ENCODE results near the gene PHF24.

Gene PHF24

GRCh38 chr9:34963552-34963951, 5.5 kb downstream of the PHF24 start:
- no peak for DNase-seq
- H3K27ac ChIP-seq (ENCODE audit: insufficient read depth in 1 of 2, low read depth in 1 of 2, low read length in 2 of 2, poor library complexity in 1 of 2, severe bottlenecking in 2 of 2), result no peak overlapping the region
- H3K4me3 ChIP-seq (ENCODE audit: control insufficient read depth in 1 of 7, extremely low read depth in 1 of 7, insufficient read depth in 4 of 7, low read depth in 2 of 7, low read length in 6 of 7), result no peak overlapping the region
- 100% methylated on average over 1 of the region's 2 CpGs for WGBS (ENCODE audit: insufficient coverage)
- no peaks in the 10 kb centered on the region for H3K36me3 ChIP-seq (ENCODE audit: control insufficient read depth in 4 of 4, insufficient read depth in 4 of 4, low read length in 3 of 4)
- H3K9me3 ChIP-seq (ENCODE audit: control extremely low read depth in 1 of 5, control insufficient read depth in 4 of 5, insufficient read depth in 2 of 5, low read depth in 1 of 5, low read length in 4 of 5), result no peaks in the 10 kb centered on the region
- H3K4me1 ChIP-seq (ENCODE audit: control extremely low read depth in 1 of 4, control insufficient read depth in 4 of 4, insufficient read depth in 4 of 4, low read length in 3 of 4), result peaks cover 0 to under 1% (median under 1%) of the 10 kb centered on the region in 4 experiments
- peaks cover 34 to 78% (median 48%) of the 10 kb centered on the region in 5 experiments for H3K27me3 ChIP-seq (replicated peaks in 2 of 5; ENCODE audit: control insufficient read depth in 4 of 5, insufficient read depth in 5 of 5, low read length in 4 of 5)
- POLR2A ChIA-PET, result no interaction called here
- CTCF ChIA-PET, result interaction anchor here (0.7 to 1.3 kb wide), 2 partner anchors 16 to 18 kb away, joined by 3 to 4 read pairs; no protein-coding TSS in a partner anchor

- Histone ChIP-seq H3K4me1 (ENCODE audit: control extremely low read depth in 1 of 4, control insufficient read depth in 4 of 4, insufficient read depth in 4 of 4, low read length in 3 of 4) (no peaks in the 10 kb centered on the region), H3K9me3 (ENCODE audit: control extremely low read depth in 1 of 5, control insufficient read depth in 4 of 5, insufficient read depth in 2 of 5, low read depth in 1 of 5, low read length in 4 of 5) (no peaks in the 10 kb centered on the region), H3K36me3 (ENCODE audit: control insufficient read depth in 4 of 4, insufficient read depth in 4 of 4, low read length in 3 of 4) (no peaks in the 10 kb centered on the region), H3K27ac (ENCODE audit: insufficient read depth in 1 of 2, low read depth in 1 of 2, low read length in 2 of 2, poor library complexity in 1 of 2, severe bottlenecking in 2 of 2) (no peak overlapping the region), H3K27me3 (replicated peaks in 2 of 5; ENCODE audit: control insufficient read depth in 4 of 5, insufficient read depth in 5 of 5, low read length in 4 of 5) (peaks cover 26 to 69% (median 41%) of the 10 kb centered on the region in 5 experiments), H3K4me3 (ENCODE audit: control insufficient read depth in 1 of 7, extremely low read depth in 1 of 7, insufficient read depth in 4 of 7, low read depth in 2 of 7, low read length in 6 of 7) (no peak overlapping the region)
- POLR2A ChIA-PET, result no interaction called here
- WGBS (ENCODE audit: insufficient coverage), result 83% methylated on average over 3 of the region's 3 CpGs
- no peak for DNase-seq
- CTCF ChIA-PET, result interaction anchor here (1.0 kb wide), 1 partner anchor 16 kb away, joined by 3 read pairs; no protein-coding TSS in a partner anchor
These were observed 6.4 kb downstream of the PHF24 start for GRCh38 chr9:34964458-34964857.

DNA sequence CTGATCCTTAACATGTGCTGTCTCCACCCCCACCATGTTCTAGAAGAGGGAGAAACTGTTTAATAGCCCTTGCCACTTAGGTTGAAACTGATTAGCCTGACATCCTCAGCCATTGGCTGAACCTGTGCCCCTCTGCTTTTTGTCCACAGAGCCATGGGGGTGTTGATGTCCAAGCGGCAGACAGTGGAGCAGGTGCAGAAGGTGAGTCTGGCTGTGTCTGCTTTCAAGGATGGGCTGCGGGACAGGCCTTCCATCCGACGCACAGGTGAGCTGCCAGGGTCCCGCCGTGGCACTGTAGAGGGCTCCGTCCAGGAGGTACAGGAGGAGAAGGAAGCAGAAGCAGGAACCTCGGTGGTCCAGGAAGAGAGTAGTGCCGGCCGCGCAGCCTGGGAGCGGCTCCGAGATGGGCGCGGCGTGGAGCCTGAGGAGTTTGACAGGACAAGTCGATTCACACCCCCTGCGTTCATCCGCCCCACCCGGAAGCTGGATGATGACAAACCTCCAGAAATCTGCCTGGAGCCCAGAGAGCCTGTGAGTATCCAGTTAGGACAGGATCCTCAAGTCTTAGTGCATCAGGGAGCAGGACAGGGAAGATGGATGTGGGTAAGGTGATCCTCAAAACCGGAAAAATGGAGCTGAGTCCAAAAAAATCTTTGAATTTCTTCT, 13.2 kb downstream of the PHF24 start:
- H3K27me3 ChIP-seq (replicated peaks in 2 of 5; ENCODE audit: control insufficient read depth in 4 of 5, insufficient read depth in 5 of 5, low read length in 4 of 5), result peaks cover 0 to 25% (median 3%) of the 10 kb centered on the region in 5 experiments
- no peaks in the 10 kb centered on the region for H3K36me3 ChIP-seq (ENCODE audit: control insufficient read depth in 4 of 4, insufficient read depth in 4 of 4, low read length in 3 of 4)
- ChIA-PET CTCF (interaction anchor here (1.2 to 2.1 kb wide), 3 partner anchors 9 to 71 kb away, joined by 4 to 7 read pairs (median 6); no protein-coding TSS in a partner anchor), POLR2A (no interaction called here)
- 94% methylated on average over 19 of the region's 21 CpGs for WGBS (ENCODE audit: insufficient coverage)
- H3K9me3 ChIP-seq (ENCODE audit: control extremely low read depth in 1 of 5, control insufficient read depth in 4 of 5, insufficient read depth in 2 of 5, low read depth in 1 of 5, low read length in 4 of 5), result no peaks in the 10 kb centered on the region
- no peak for DNase-seq
- no peaks in the 10 kb centered on the region for H3K4me1 ChIP-seq (ENCODE audit: control extremely low read depth in 1 of 4, control insufficient read depth in 4 of 4, insufficient read depth in 4 of 4, low read length in 3 of 4)
- H3K4me3 ChIP-seq (ENCODE audit: control insufficient read depth in 1 of 7, extremely low read depth in 1 of 7, insufficient read depth in 4 of 7, low read depth in 2 of 7, low read length in 6 of 7), result no peak overlapping the region
- no peak overlapping the region for H3K27ac ChIP-seq (ENCODE audit: insufficient read depth in 1 of 2, low read depth in 1 of 2, low read length in 2 of 2, poor library complexity in 1 of 2, severe bottlenecking in 2 of 2)

GRCh38 chr9:34974664-34975063, 16.6 kb downstream of the PHF24 start:
- POLR2A ChIA-PET, result no interaction called here
- Histone ChIP-seq H3K9me3 (ENCODE audit: control extremely low read depth in 1 of 5, control insufficient read depth in 4 of 5, insufficient read depth in 2 of 5, low read depth in 1 of 5, low read length in 4 of 5) (no peaks in the 10 kb centered on the region), H3K27ac (ENCODE audit: insufficient read depth in 1 of 2, low read depth in 1 of 2, low read length in 2 of 2, poor library complexity in 1 of 2, severe bottlenecking in 2 of 2) (no peak overlapping the region), H3K4me1 (ENCODE audit: control extremely low read depth in 1 of 4, control insufficient read depth in 4 of 4, insufficient read depth in 4 of 4, low read length in 3 of 4) (no peaks in the 10 kb centered on the region), H3K4me3 (ENCODE audit: control insufficient read depth in 1 of 7, extremely low read depth in 1 of 7, insufficient read depth in 4 of 7, low read depth in 2 of 7, low read length in 6 of 7) (no peak overlapping the region), H3K36me3 (ENCODE audit: control insufficient read depth in 4 of 4, insufficient read depth in 4 of 4, low read length in 3 of 4) (no peaks in the 10 kb centered on the region), H3K27me3 (replicated peaks in 2 of 5; ENCODE audit: control insufficient read depth in 4 of 5, insufficient read depth in 5 of 5, low read length in 4 of 5) (peaks cover 0 to 14% (median 5%) of the 10 kb centered on the region in 5 experiments)
- WGBS (ENCODE audit: insufficient coverage), result 95% methylated on average over 2 of the region's 2 CpGs
- CTCF ChIA-PET, result interaction anchor here (1.4 kb wide), 1 partner anchor 11 kb away, joined by 5 read pairs; no protein-coding TSS in a partner anchor
- no peak for DNase-seq

- Histone ChIP-seq H3K9me3 (ENCODE audit: control extremely low read depth in 1 of 5, control insufficient read depth in 4 of 5, insufficient read depth in 2 of 5, low read depth in 1 of 5, low read length in 4 of 5) (no peaks in the 10 kb centered on the region), H3K27me3 (replicated peaks in 2 of 5; ENCODE audit: control insufficient read depth in 4 of 5, insufficient read depth in 5 of 5, low read length in 4 of 5) (peaks cover 0 to 9% (median 5%) of the 10 kb centered on the region in 5 experiments), H3K36me3 (ENCODE audit: control insufficient read depth in 4 of 4, insufficient read depth in 4 of 4, low read length in 3 of 4) (no peaks in the 10 kb centered on the region), H3K4me1 (ENCODE audit: control extremely low read depth in 1 of 4, control insufficient read depth in 4 of 4, insufficient read depth in 4 of 4, low read length in 3 of 4) (peaks cover 0 to 12% (median 0%) of the 10 kb centered on the region in 4 experiments), H3K4me3 (ENCODE audit: control insufficient read depth in 1 of 7, extremely low read depth in 1 of 7, insufficient read depth in 4 of 7, low read depth in 2 of 7, low read length in 6 of 7) (no peak overlapping the region), H3K27ac (ENCODE audit: insufficient read depth in 1 of 2, low read depth in 1 of 2, low read length in 2 of 2, poor library complexity in 1 of 2, severe bottlenecking in 2 of 2) (no peak overlapping the region)
- CTCF ChIA-PET, result no interaction called here
- no peak for DNase-seq
- POLR2A ChIA-PET, result no interaction called here
- WGBS (ENCODE audit: insufficient coverage), result 96% methylated on average over 11 of the region's 11 CpGs
These were observed 18.4 kb downstream of the PHF24 start for GRCh38 chr9:34976441-34976840.

DNA sequence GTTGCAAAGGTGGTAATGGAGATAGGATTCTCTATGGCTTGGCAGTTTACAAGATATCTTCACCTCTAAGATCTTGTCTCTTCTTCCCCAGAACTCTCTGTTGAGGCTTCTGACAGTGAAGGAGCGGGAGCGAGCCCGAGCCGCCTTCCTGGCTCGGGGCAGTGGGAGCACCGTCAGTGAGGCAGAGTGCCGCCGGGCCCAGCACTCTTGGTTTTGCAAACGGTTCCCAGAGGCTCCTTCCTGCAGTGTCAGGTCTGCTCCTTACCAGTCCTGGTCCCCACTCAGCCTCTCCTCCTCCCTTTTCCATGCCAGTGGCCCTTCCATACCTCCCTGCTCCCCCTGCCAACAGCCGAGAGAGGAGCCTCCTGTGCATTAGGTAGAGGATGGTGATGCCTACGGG, 18.9 kb downstream of the PHF24 start:
- no peaks in the 10 kb centered on the region for H3K9me3 ChIP-seq (ENCODE audit: control extremely low read depth in 1 of 5, control insufficient read depth in 4 of 5, insufficient read depth in 2 of 5, low read depth in 1 of 5, low read length in 4 of 5)
- no peak overlapping the region for H3K27ac ChIP-seq (ENCODE audit: insufficient read depth in 1 of 2, low read depth in 1 of 2, low read length in 2 of 2, poor library complexity in 1 of 2, severe bottlenecking in 2 of 2)
- CTCF ChIA-PET, result no interaction called here
- no peak overlapping the region for H3K4me3 ChIP-seq (ENCODE audit: control insufficient read depth in 1 of 7, extremely low read depth in 1 of 7, insufficient read depth in 4 of 7, low read depth in 2 of 7, low read length in 6 of 7)
- H3K4me1 ChIP-seq (ENCODE audit: control extremely low read depth in 1 of 4, control insufficient read depth in 4 of 4, insufficient read depth in 4 of 4, low read length in 3 of 4), result peaks cover 0 to 17% (median 1%) of the 10 kb centered on the region in 4 experiments
- WGBS (ENCODE audit: insufficient coverage), result 96% methylated on average over 11 of the region's 11 CpGs
- no peak for DNase-seq
- H3K36me3 ChIP-seq (ENCODE audit: control insufficient read depth in 4 of 4, insufficient read depth in 4 of 4, low read length in 3 of 4), result no peaks in the 10 kb centered on the region
- H3K27me3 ChIP-seq (replicated peaks in 2 of 5; ENCODE audit: control insufficient read depth in 4 of 5, insufficient read depth in 5 of 5, low read length in 4 of 5), result peaks cover 0 to 9% (median 5%) of the 10 kb centered on the region in 5 experiments
- POLR2A ChIA-PET, result no interaction called here

DNA sequence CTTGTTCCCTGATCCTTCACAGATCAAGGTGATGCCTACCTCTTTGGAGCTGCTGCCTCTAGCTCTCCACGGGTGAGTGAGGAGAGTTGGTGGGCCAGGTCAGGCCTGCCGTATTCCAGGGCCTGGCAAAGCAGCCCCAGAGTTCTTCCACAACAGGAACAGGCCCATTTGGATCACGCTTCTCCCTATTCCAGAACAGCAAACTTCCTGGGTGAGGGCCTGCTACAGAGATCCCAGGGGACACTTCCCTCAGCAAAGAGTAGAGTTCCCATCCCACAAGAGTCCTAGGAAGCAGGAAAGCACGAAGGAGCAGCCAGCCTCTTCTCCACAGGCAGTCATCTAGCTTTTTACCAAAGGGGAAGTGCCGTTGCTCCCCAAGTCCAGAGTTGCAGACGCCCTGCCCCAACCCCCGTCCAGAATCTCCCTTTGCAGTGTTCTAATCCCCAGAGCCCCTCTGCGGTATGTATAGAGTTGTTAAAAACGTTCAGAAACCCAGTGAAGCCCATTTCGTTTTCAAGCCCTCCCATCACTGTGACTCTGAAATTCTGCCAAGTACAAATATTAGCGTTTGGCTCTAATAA, 22.2 kb downstream of the PHF24 start:
- no peak for DNase-seq
- ChIA-PET POLR2A (no interaction called here), CTCF (interaction anchor here (1.0 to 1.3 kb wide), 3 partner anchors 10 to 16 kb away, joined by 3 to 4 read pairs (median 3); no protein-coding TSS in a partner anchor)
- no peaks in the 10 kb centered on the region for H3K9me3 ChIP-seq (ENCODE audit: control extremely low read depth in 1 of 5, control insufficient read depth in 4 of 5, insufficient read depth in 2 of 5, low read depth in 1 of 5, low read length in 4 of 5)
- no peak overlapping the region for H3K27ac ChIP-seq (ENCODE audit: insufficient read depth in 1 of 2, low read depth in 1 of 2, low read length in 2 of 2, poor library complexity in 1 of 2, severe bottlenecking in 2 of 2)
- peaks cover 0 to 3% (median 2%) of the 10 kb centered on the region in 5 experiments for H3K27me3 ChIP-seq (replicated peaks in 2 of 5; ENCODE audit: control insufficient read depth in 4 of 5, insufficient read depth in 5 of 5, low read length in 4 of 5)
- no peaks in the 10 kb centered on the region for H3K36me3 ChIP-seq (ENCODE audit: control insufficient read depth in 4 of 4, insufficient read depth in 4 of 4, low read length in 3 of 4)
- no peak overlapping the region for H3K4me3 ChIP-seq (ENCODE audit: control insufficient read depth in 1 of 7, extremely low read depth in 1 of 7, insufficient read depth in 4 of 7, low read depth in 2 of 7, low read length in 6 of 7)
- 98% methylated on average over 6 of the region's 11 CpGs for WGBS (ENCODE audit: insufficient coverage)
- peaks cover 12 to 40% (median 21%) of the 10 kb centered on the region in 4 experiments for H3K4me1 ChIP-seq (ENCODE audit: control extremely low read depth in 1 of 4, control insufficient read depth in 4 of 4, insufficient read depth in 4 of 4, low read length in 3 of 4)

Data from common myeloid progenitor, CD34-positive (primary cell).